ENCODE results near the gene GNAZ.

Gene GNAZ

GRCh38 chr22:23158516-23159290 is 88.4 kb downstream of the GNAZ start:
- DNase-seq (ENCODE audit: extremely low spot score, insufficient read length, low read depth), result no peak
- FAIRE-seq, result no peak

GRCh38 chr22:23159291-23159630 is 88.9 kb downstream of the GNAZ start:
- FAIRE-seq (no peak), DNase-seq (ENCODE audit: extremely low spot score, insufficient read length, low read depth) (no peak)

- FAIRE-seq (no peak), DNase-seq (ENCODE audit: extremely low spot score, insufficient read length, low read depth) (no peak)
Observed at GRCh38 chr22:23161029-23161428, 90.7 kb downstream of the GNAZ start.

- FAIRE-seq (no peak), DNase-seq (ENCODE audit: extremely low spot score, insufficient read length, low read depth) (no peak)
Observed at GRCh38 chr22:23161574-23161973, 91.3 kb downstream of the GNAZ start.

GRCh38 chr22:23163665-23164064 is 93.3 kb downstream of the GNAZ start:
- DNase-seq (ENCODE audit: extremely low spot score, insufficient read length, low read depth) (no peak), FAIRE-seq (no peak)

- DNase-seq (ENCODE audit: extremely low spot score, insufficient read length, low read depth), result no peak
- no peak for FAIRE-seq
Observed at GRCh38 chr22:23164091-23164490, 93.8 kb downstream of the GNAZ start.

GRCh38 chr22:23166042-23166831 is 95.9 kb downstream of the GNAZ start:
- DNase-seq (ENCODE audit: extremely low spot score, insufficient read length, low read depth), result no peak

GRCh38 chr22:23166841-23167616 is 96.7 kb downstream of the GNAZ start:
- DNase-seq (ENCODE audit: extremely low spot score, insufficient read length, low read depth), result no peak
- no peak for FAIRE-seq

More at GRCh38 chr22:23166042-23166831, 95.9 kb downstream of the GNAZ start:
- no peak for FAIRE-seq

GRCh38 chr22:23168391-23169042 is 98.2 kb downstream of the GNAZ start:
- FAIRE-seq, result no peak
- DNase-seq (ENCODE audit: extremely low spot score, insufficient read length, low read depth), result no peak

- no peak for DNase-seq (ENCODE audit: extremely low spot score, insufficient read length, low read depth)
- FAIRE-seq, result no peak
Observed at GRCh38 chr22:23169043-23169406, 98.7 kb downstream of the GNAZ start.

Measured in GM18507 (cell line).